Measurements from ENCODE around the gene SEMA4G.

Gene SEMA4G

GRCh38 chr10:101001659-101002035 lies 32.3 kb downstream of the SEMA4G start:
- Histone ChIP-seq H3K36me3 (ENCODE audit: control insufficient read depth in 2 of 2, insufficient read depth in 1 of 2, low read length in 2 of 2) (peaks cover 8 to 56% of the 10 kb centered on the region in 2 experiments; a peak in 2 of 3 replicates), H3K4me1 (ENCODE audit: control insufficient read depth, insufficient read depth, low read length) (peaks cover 8% of the 10 kb centered on the region), H3K4me3 (ENCODE audit: low read depth, low read length) (no peak overlapping the region), H3K9me3 (ENCODE audit: control insufficient read depth, insufficient read depth, low read depth, low read length) (no peaks in the 10 kb centered on the region), H3K27ac (ENCODE audit: extremely low read depth, low read depth, low read length) (no peak overlapping the region)
- TF ChIP-seq ZNF184 (tag by site-specific recombination; IDR thresholded peaks at IDR 0.05) (no peak), ZSCAN23 (tag by site-specific recombination; IDR thresholded peaks at IDR 0.05) (no peak), ZNF530 (tag by site-specific recombination; IDR thresholded peaks at IDR 0.05; ENCODE audit: low read depth) (no peak), RBAK (tag by site-specific recombination; IDR thresholded peaks at IDR 0.05) (no peak), ZNF311 (tag by site-specific recombination; IDR thresholded peaks at IDR 0.05; ENCODE audit: borderline replicate concordance) (no peak), ZNF544 (tag by site-specific recombination; IDR thresholded peaks at IDR 0.05) (no peak), PRDM1 (tag by site-specific recombination; IDR thresholded peaks at IDR 0.05) (no peak), ZFP69B (tag by site-specific recombination; IDR thresholded peaks at IDR 0.05) (no peak), HOXD13 (CRISPR knock-in tag; IDR thresholded peaks at IDR 0.05; ENCODE audit: borderline replicate concordance) (no peak), ZNF548 (tag by site-specific recombination; IDR thresholded peaks at IDR 0.05) (no peak), MYNN (tag by site-specific recombination; IDR thresholded peaks at IDR 0.05; ENCODE audit: borderline replicate concordance) (no peak), ZNF610 (tag by site-specific recombination; IDR thresholded peaks at IDR 0.05; ENCODE audit: borderline replicate concordance) (no peak)
- TF ChIP-seq, protein P1, sequence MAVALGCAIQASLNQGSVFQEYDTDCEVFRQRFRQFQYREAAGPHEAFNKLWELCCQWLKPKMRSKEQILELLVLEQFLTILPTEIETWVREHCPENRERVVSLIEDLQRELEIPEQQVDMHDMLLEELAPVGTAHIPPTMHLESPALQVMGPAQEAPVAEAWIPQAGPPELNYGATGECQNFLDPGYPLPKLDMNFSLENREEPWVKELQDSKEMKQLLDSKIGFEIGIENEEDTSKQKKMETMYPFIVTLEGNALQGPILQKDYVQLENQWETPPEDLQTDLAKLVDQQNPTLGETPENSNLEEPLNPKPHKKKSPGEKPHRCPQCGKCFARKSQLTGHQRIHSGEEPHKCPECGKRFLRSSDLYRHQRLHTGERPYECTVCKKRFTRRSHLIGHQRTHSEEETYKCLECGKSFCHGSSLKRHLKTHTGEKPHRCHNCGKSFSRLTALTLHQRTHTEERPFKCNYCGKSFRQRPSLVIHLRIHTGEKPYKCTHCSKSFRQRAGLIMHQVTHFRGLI (tag by site-specific recombination; IDR thresholded peaks at IDR 0.05): no peak
- TF ChIP-seq, protein P2, sequence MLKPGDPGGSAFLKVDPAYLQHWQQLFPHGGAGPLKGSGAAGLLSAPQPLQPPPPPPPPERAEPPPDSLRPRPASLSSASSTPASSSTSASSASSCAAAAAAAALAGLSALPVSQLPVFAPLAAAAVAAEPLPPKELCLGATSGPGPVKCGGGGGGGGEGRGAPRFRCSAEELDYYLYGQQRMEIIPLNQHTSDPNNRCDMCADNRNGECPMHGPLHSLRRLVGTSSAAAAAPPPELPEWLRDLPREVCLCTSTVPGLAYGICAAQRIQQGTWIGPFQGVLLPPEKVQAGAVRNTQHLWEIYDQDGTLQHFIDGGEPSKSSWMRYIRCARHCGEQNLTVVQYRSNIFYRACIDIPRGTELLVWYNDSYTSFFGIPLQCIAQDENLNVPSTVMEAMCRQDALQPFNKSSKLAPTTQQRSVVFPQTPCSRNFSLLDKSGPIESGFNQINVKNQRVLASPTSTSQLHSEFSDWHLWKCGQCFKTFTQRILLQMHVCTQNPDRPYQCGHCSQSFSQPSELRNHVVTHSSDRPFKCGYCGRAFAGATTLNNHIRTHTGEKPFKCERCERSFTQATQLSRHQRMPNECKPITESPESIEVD (tag by site-specific recombination; IDR thresholded peaks at IDR 0.05): no peak
- TF ChIP-seq, protein P3, sequence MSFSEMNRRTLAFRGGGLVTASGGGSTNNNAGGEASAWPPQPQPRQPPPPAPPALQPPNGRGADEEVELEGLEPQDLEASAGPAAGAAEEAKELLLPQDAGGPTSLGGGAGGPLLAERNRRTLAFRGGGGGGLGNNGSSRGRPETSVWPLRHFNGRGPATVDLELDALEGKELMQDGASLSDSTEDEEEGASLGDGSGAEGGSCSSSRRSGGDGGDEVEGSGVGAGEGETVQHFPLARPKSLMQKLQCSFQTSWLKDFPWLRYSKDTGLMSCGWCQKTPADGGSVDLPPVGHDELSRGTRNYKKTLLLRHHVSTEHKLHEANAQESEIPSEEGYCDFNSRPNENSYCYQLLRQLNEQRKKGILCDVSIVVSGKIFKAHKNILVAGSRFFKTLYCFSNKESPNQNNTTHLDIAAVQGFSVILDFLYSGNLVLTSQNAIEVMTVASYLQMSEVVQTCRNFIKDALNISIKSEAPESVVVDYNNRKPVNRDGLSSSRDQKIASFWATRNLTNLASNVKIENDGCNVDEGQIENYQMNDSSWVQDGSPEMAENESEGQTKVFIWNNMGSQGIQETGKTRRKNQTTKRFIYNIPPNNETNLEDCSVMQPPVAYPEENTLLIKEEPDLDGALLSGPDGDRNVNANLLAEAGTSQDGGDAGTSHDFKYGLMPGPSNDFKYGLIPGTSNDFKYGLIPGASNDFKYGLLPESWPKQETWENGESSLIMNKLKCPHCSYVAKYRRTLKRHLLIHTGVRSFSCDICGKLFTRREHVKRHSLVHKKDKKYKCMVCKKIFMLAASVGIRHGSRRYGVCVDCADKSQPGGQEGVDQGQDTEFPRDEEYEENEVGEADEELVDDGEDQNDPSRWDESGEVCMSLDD (tag by site-specific recombination; IDR thresholded peaks at IDR 0.05): no peak
- ChIA-PET POLR2A (no interaction called here), CTCF (interaction anchor here (0.6 to 16.6 kb wide), 6 partner anchors 9 to 55 kb away, joined by 3 to 274 read pairs (median 4); no protein-coding TSS in a partner anchor)

- H3K4me1 ChIP-seq (ENCODE audit: control insufficient read depth, insufficient read depth, low read length): peaks cover 8% of the 10 kb centered on the region
- no peak overlapping the region for H3K27ac ChIP-seq (ENCODE audit: extremely low read depth, low read depth, low read length)
- H3K9me3 ChIP-seq (ENCODE audit: control insufficient read depth, insufficient read depth, low read depth, low read length): no peaks in the 10 kb centered on the region
- CTCF ChIA-PET: interaction anchor here (0.6 to 4.5 kb wide), 7 partner anchors 9 to 1227 kb away, joined by 3 to 32 read pairs (median 6); no protein-coding TSS in a partner anchor
- TF ChIP-seq SP2 (tag by site-specific recombination; IDR thresholded peaks at IDR 0.05) (no peak), ZNF23 (tag by site-specific recombination; IDR thresholded peaks at IDR 0.05; ENCODE audit: borderline replicate concordance) (no peak), HIC1 (tag by site-specific recombination; IDR thresholded peaks at IDR 0.05) (peak; percentile 69), ZNF292 (tag by site-specific recombination; IDR thresholded peaks at IDR 0.05; ENCODE audit: borderline replicate concordance, low read depth) (no peak)
- TF ChIP-seq, protein P4, sequence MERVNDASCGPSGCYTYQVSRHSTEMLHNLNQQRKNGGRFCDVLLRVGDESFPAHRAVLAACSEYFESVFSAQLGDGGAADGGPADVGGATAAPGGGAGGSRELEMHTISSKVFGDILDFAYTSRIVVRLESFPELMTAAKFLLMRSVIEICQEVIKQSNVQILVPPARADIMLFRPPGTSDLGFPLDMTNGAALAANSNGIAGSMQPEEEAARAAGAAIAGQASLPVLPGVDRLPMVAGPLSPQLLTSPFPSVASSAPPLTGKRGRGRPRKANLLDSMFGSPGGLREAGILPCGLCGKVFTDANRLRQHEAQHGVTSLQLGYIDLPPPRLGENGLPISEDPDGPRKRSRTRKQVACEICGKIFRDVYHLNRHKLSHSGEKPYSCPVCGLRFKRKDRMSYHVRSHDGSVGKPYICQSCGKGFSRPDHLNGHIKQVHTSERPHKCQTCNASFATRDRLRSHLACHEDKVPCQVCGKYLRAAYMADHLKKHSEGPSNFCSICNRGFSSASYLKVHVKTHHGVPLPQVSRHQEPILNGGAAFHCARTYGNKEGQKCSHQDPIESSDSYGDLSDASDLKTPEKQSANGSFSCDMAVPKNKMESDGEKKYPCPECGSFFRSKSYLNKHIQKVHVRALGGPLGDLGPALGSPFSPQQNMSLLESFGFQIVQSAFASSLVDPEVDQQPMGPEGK (tag by site-specific recombination; IDR thresholded peaks at IDR 0.05): 0 out of 2 replicates have a peak, but pooled peaks have one; percentile 25
- H3K4me3 ChIP-seq (ENCODE audit: low read depth, low read length): no peak overlapping the region
- peaks cover 8 to 64% of the 10 kb centered on the region in 2 experiments; a peak in 2 of 3 replicates for H3K36me3 ChIP-seq (ENCODE audit: control insufficient read depth in 2 of 2, insufficient read depth in 1 of 2, low read length in 2 of 2)
- POLR2A ChIA-PET: no interaction called here
Measured at GRCh38 chr10:101002456-101002855, 33.2 kb downstream of the SEMA4G start.

Measured in HEK293 (cell line).